GM20000 (cell line): ENCODE data around the gene POLQ.
"Not testable (repeated sequence)": the region's sequence is repeated elsewhere in the genome, so short reads cannot be mapped to it uniquely, and the experiment has no call there.

Experiments
- DNase-seq: peaks from one replicate; pipeline ENCODE4 v3.0.0; 2012; ENCODE audit warnings: low spot score
- TF ChIP-seq, protein P1 (sequence below): IDR thresholded peaks from 2 replicates; pipeline ENCODE4 v1.5.1; 2012; ENCODE audit warnings: mild to moderate bottlenecking, control low read depth; ENCODE audit errors: extremely low read depth, missing control alignments

Gene POLQ

DNA sequence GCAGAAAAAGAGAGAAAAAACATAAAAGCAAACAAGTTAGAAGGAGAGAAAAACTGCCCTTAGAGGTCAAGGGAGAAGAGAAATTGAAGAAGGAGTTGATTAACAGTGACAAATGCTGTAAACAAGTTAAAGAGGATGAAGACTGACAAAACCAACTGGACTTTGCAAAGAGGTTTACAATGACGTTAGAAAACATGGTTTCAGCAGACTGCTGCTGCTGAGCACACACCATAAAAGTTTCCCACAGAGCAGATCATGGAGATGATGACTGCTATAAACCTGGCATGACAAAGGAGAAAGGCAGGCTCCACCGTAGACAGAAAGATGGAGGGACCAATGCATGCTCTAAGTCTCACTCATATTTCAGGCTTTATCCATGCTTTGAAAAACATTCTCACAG lies 78.7 kb downstream of the POLQ start:
- TF ChIP-seq, protein P1, sequence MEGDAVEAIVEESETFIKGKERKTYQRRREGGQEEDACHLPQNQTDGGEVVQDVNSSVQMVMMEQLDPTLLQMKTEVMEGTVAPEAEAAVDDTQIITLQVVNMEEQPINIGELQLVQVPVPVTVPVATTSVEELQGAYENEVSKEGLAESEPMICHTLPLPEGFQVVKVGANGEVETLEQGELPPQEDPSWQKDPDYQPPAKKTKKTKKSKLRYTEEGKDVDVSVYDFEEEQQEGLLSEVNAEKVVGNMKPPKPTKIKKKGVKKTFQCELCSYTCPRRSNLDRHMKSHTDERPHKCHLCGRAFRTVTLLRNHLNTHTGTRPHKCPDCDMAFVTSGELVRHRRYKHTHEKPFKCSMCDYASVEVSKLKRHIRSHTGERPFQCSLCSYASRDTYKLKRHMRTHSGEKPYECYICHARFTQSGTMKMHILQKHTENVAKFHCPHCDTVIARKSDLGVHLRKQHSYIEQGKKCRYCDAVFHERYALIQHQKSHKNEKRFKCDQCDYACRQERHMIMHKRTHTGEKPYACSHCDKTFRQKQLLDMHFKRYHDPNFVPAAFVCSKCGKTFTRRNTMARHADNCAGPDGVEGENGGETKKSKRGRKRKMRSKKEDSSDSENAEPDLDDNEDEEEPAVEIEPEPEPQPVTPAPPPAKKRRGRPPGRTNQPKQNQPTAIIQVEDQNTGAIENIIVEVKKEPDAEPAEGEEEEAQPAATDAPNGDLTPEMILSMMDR, result no peak
- no peak for DNase-seq

DNA sequence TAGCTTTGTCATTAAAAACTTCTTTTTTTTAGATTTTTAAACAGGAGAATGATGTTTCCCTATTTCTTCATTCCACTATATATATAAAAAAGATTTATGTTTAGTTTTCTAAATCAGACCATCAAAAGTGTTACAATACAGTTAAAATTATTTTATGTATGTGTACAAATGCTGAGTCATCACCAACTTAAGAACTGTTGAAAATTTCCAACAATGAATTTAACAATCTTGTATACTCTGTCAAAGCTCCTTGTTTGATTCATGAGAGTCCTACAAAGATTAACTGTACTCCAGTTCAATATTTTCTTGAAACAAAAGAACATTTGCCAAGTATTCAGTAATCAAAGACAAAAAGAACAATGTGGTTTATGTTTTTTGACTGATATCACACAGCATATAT lies 82.0 kb downstream of the POLQ start:
- TF ChIP-seq, protein P1, result no peak

DNA sequence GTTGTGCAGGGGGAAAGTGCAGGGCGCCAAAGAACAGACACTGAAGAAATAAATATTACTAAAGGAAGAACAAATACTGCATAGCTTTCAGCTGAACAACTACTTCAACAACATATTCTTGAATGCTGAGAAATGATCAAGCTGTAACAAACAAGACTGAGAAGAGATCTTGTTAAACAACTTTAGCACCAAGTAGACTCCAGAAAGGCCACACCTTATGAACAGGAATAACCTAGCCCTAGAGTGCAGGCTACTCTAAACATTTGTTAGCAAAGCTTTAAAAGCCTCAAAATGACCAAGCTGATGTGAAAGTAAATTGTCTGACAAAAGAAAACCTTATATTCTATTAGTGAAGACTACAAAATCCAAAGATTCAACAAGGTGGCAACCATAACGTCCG lies 83.2 kb downstream of the POLQ start:
- TF ChIP-seq, protein P1, result no peak
- DNase-seq, result no peak

More for the DNA sequence above, 82.0 kb downstream of the POLQ start:
- no peak for DNase-seq

DNA sequence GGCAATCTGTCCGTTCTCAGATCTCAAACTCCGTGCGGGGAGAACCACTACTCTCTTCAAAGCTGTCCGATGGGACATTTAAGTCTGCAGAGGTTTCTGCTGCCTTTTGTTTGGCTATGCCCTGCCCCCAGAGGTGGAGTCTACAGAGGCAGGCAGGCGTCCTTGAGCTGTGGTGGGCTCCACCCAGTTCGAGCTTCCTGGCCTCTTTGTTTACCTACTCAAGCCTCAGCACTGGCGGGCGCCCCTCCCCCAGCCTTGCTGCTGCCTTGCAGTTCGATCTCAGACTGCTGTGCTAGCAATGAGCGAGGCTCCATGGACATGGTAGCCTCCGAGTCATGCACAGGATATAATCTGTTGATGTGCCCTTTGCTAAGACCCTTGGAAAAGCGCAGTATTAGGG lies 94.0 kb downstream of the POLQ start:
- DNase-seq, result not testable (repeated sequence)

DNA sequence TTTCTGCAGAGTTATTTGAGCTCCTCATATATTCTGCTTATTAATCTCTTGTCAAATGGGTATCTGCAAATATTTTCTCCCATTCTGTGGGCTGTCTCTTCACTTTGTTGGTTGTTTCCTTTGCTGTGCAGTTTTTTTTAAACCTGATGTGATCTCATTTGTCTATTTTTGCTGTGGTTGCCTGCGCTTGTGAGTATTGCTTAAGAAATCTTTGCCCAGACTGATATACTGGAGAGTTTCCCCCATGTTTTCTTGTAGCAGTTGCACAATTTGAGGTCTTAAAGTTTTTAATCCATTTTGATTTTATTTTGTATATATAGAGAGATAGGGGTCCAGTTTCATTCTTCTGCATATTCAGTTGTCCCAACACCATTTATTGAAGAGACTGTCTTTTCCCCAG lies 102.3 kb downstream of the POLQ start:
- no peak for DNase-seq
- TF ChIP-seq, protein P1, result no peak

DNA sequence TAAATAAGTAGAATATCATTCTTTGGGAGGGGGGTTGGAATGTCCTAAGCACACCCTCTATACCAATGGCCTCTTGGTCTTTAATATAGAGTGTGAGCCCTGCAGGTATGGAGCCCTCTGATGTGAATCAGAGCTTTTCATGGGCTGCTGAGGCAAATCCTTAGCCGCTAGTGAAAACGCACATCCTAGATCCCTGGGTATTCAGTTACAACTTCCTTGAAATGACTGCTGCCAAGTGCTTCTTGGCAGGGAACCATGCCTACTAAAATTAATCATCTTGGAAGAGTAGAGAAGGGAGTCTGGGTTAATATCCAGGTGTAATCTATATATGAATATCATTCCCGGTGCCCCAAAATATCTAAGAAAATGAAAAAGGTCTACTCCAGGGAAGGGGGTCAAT lies 109.1 kb downstream of the POLQ start:
- DNase-seq, result no peak

DNA sequence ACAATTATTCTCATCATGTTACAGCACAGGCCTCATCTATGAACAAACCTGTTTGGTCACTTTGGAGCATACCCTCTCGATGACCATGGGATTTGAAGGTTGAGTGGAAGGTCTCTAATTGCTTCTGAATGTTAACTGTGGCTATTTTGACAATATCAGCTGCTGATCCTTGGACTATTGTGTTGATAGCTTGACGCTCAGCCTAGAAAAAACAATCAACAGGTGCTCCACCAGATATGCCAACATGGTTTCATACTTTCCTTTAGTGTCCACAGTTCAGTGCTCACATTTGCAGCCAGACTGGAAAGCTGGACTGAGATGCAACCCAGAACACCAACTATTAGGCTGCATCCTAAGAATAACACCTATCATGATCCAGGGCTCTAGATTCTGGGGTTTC lies 109.7 kb downstream of the POLQ start:
- DNase-seq, result no peak
- TF ChIP-seq, protein P1, result no peak

More for the DNA sequence above, 109.1 kb downstream of the POLQ start:
- TF ChIP-seq, protein P1, result no peak

DNA sequence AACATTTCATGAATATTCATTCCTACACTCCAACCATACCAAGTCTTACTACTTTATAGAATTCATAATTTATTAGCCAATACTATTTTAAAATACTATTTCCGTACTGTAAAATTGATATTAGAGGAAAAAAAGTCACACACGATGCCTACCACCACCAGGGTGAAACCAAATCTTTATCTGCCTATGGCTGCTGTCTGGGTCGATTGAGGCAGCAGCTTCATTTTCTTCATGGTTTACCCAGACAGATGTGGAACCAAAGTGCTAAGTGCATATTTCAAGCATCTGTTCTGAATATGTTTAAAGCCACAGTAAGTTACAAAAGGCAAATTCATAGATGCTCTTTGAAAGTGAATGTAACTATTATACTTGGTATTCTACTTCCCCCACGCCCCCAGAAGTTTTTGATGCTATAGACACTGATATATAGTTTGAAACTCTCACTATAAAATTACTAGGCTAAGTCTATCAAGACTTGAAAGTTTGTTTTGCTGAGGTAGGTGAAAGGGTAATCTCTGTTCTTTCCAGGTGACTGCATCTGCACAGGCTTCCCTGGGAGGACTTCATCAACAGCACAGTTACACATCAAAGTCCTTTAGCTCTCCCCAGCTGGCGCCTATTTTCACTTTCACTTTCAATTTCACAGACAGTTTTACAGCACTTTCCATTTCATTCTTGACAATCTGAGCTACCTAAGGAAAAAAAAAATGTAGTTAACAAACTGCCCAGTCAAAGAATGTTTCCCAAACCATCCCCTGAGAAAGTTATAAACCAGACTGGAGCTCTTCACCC lies 113.9 kb downstream of the POLQ start:
- TF ChIP-seq, protein P1, result no peak

More for the DNA sequence above, 113.9 kb downstream of the POLQ start:
- DNase-seq, result peak; percentile 66
